Astrocyte (in vitro differentiated cells and primary cell): ENCODE measurements around the gene PFDN4. TPM values are rescaled to one million over a fixed set of nuclear protein-coding genes. Genes with fewer than 3 reads are reported as not detected.

Experiments used
- DNase-seq: peaks from one replicate; pipeline ENCODE4 v3.0.0-alpha.2; 2010; ENCODE audit warnings: low read depth
- FAIRE-seq: peaks from 2 replicates; lab custom pipeline; 2011; peaks lifted over from hg19 to GRCh38; lab: Jason Lieb, UNC
- H2AFZ ChIP-seq: 2 replicates; pipeline ENCODE4 v1.6.0; 2012; ENCODE audit warnings: low read depth, low read length, inconsistent platforms
- H3K27ac ChIP-seq: 2 replicates; pipeline ENCODE4 v1.5.1; 2011; ENCODE audit warnings: low read depth, low read length, inconsistent platforms
- H3K27me3 ChIP-seq: 2 replicates; pipeline ENCODE4 v1.6.0; 2011; ENCODE audit warnings: low read length, inconsistent platforms; ENCODE audit not compliant: insufficient read depth
- H3K36me3 ChIP-seq: 2 replicates; pipeline ENCODE4 v1.5.1; 2011; ENCODE audit warnings: low read length, inconsistent platforms; ENCODE audit not compliant: insufficient read depth
- H3K4me1 ChIP-seq: 2 replicates; pipeline ENCODE4 v1.5.1; 2011; ENCODE audit warnings: low read length, inconsistent platforms; ENCODE audit not compliant: insufficient read depth
- H3K4me2 ChIP-seq: 2 replicates; pipeline ENCODE4 v1.6.0; 2012; ENCODE audit warnings: low read length, inconsistent platforms
- H3K4me3 ChIP-seq: 2 replicates; pipeline ENCODE4 v1.5.1; 2011; ENCODE audit warnings: low read depth, mild to moderate bottlenecking, low read length, inconsistent platforms; ENCODE audit not compliant: insufficient read depth
- H3K79me2 ChIP-seq: 2 replicates; pipeline ENCODE4 v1.6.0; 2012; ENCODE audit warnings: mild to moderate bottlenecking, low read length, inconsistent platforms; ENCODE audit not compliant: insufficient read depth
- H3K9ac ChIP-seq: 2 replicates; pipeline ENCODE4 v1.6.0; 2012; ENCODE audit warnings: mild to moderate bottlenecking, low read length, inconsistent platforms
- H3K9me3 ChIP-seq: 2 replicates; pipeline ENCODE4 v1.5.1; 2012; ENCODE audit warnings: low read depth, mild to moderate bottlenecking, low read length, inconsistent platforms; ENCODE audit not compliant: insufficient read depth
- H4K20me1 ChIP-seq: 2 replicates; pipeline ENCODE4 v1.6.0; 2012; ENCODE audit warnings: low read length, inconsistent platforms; ENCODE audit not compliant: insufficient read depth
- H3K27ac Mint-ChIP-seq: one replicate; pipeline ENCODE4 v1.8.0; 2021; ENCODE audit warnings: mild to moderate bottlenecking, mixed read lengths; ENCODE audit not compliant: unreplicated experiment
- H3K27me3 Mint-ChIP-seq: one replicate; pipeline ENCODE4 v1.8.0; 2021; ENCODE audit warnings: low read depth, mixed read lengths; ENCODE audit not compliant: unreplicated experiment
- H3K36me3 Mint-ChIP-seq: one replicate; pipeline ENCODE4 v1.8.0; 2021; ENCODE audit warnings: low read depth, mixed read lengths; ENCODE audit not compliant: unreplicated experiment
- H3K4me1 Mint-ChIP-seq: one replicate; pipeline ENCODE4 v1.8.0; 2021; ENCODE audit warnings: low read depth, mixed read lengths; ENCODE audit not compliant: unreplicated experiment
- H3K4me3 Mint-ChIP-seq: one replicate; pipeline ENCODE4 v1.8.0; 2021; ENCODE audit warnings: mild to moderate bottlenecking, moderate library complexity, mixed read lengths; ENCODE audit not compliant: unreplicated experiment
- H3K9me3 Mint-ChIP-seq: one replicate; pipeline ENCODE4 v1.8.0; 2021; ENCODE audit warnings: mild to moderate bottlenecking, mixed read lengths; ENCODE audit not compliant: unreplicated experiment
- EZH2 ChIP-seq: IDR thresholded peaks from 2 replicates; pipeline ENCODE4 v1.6.1; 2012; ENCODE audit warnings: mild to moderate bottlenecking, low read length, inconsistent platforms; ENCODE audit not compliant: insufficient read depth
- total RNA-seq: library from RNA; stranded (reverse); gene quantifications from 2 replicates; pipeline ENCODE4 v1.2.1, GENCODE V29; 2021
- TF ChIP-seq, protein P1 (sequence below): IDR thresholded peaks from 2 replicates; pipeline ENCODE4 v1.5.1; 2011; ENCODE audit warnings: low read depth, mild to moderate bottlenecking, inconsistent platforms, low read length, moderate library complexity; ENCODE audit not compliant: insufficient read depth

PFDN4 gene
- total RNA-seq, 1 donor from 2014 or later = 35.2 TPM

DNA sequence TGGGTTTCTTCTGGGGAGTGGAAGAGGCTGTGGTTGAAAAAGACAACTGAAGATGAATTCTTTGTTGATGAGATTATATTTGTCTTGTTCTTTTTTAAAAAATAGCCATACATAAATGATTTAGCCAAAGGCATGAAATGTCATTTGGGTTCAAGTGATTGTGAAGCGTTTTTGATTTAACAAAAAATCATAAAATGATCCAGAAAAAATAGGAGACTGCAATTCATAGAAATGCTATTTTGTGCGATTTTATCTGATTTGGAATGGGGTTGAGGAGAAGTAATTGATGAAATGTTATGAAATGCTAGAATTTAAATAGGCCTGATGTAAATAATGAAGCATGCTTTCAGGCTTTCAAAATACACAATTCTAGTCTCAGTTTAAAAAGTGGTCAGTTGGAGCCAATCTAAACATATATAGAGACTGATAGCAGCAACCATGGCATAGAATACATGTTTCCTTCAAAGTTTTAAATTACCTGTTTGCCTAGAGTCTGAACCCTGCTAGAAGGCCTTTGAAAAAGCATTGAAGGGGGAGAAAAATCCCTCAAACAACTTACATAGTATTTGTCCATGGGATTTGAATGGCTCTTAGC, 21.8 kb downstream of the PFDN4 start:
- FAIRE-seq (no peak), DNase-seq (no peak)
- no peaks in the 10 kb centered on the region for H3K4me1 ChIP-seq
- H3K27me3 Mint-ChIP-seq = no peaks in the 10 kb centered on the region
- no peaks in the 10 kb centered on the region for H3K36me3 Mint-ChIP-seq
- no peaks in the 10 kb centered on the region for H3K27me3 ChIP-seq
- H2AFZ ChIP-seq = no peak overlapping the region
- no peak overlapping the region for H3K4me3 Mint-ChIP-seq
- H3K27ac ChIP-seq = no peak overlapping the region
- peaks cover 4% of the 10 kb centered on the region for H3K9me3 ChIP-seq
- no peaks in the 10 kb centered on the region for H3K9me3 Mint-ChIP-seq
- peaks cover 2% of the 10 kb centered on the region for H3K4me1 Mint-ChIP-seq
- no peak overlapping the region for H3K27ac Mint-ChIP-seq
- no peaks in the 10 kb centered on the region for H3K79me2 ChIP-seq
- no peak overlapping the region for H3K4me3 ChIP-seq
- no peaks in the 10 kb centered on the region for H4K20me1 ChIP-seq
- no peak overlapping the region for H3K9ac ChIP-seq
- H3K4me2 ChIP-seq = no peak overlapping the region
- TF ChIP-seq, protein P1, sequence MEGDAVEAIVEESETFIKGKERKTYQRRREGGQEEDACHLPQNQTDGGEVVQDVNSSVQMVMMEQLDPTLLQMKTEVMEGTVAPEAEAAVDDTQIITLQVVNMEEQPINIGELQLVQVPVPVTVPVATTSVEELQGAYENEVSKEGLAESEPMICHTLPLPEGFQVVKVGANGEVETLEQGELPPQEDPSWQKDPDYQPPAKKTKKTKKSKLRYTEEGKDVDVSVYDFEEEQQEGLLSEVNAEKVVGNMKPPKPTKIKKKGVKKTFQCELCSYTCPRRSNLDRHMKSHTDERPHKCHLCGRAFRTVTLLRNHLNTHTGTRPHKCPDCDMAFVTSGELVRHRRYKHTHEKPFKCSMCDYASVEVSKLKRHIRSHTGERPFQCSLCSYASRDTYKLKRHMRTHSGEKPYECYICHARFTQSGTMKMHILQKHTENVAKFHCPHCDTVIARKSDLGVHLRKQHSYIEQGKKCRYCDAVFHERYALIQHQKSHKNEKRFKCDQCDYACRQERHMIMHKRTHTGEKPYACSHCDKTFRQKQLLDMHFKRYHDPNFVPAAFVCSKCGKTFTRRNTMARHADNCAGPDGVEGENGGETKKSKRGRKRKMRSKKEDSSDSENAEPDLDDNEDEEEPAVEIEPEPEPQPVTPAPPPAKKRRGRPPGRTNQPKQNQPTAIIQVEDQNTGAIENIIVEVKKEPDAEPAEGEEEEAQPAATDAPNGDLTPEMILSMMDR = no peak
- TF ChIP-seq EZH2 = no peak
- H3K36me3 ChIP-seq = no peaks in the 10 kb centered on the region

DNA sequence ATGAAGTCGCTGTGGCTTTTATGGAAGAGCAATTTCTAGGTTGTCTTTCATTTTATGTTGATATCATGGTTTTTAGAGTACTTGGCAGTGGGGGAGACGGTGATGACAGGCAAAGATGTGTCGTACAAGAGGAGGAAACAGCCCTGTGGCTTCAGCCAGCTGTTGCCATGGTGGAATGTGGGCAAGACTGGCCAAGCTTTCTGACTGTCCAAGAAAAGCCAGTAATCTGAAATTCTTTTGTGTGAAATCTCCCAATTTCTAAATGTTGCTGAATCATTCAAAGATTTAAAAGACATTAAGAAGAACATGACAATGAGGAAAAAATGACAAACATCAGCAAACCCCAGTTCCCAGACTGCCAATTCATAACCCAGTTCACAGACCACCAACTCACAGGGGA, 23.1 kb downstream of the PFDN4 start:
- no peak overlapping the region for H2AFZ ChIP-seq
- no peak overlapping the region for H3K9ac ChIP-seq
- H3K4me3 Mint-ChIP-seq = no peak overlapping the region
- no peaks in the 10 kb centered on the region for H3K9me3 Mint-ChIP-seq
- peaks cover 2% of the 10 kb centered on the region for H3K4me1 Mint-ChIP-seq
- H3K27me3 Mint-ChIP-seq = no peaks in the 10 kb centered on the region
- H3K79me2 ChIP-seq = no peaks in the 10 kb centered on the region
- H3K36me3 ChIP-seq = no peaks in the 10 kb centered on the region
- H3K36me3 Mint-ChIP-seq = no peaks in the 10 kb centered on the region
- no peak overlapping the region for H3K4me3 ChIP-seq
- H3K4me2 ChIP-seq = no peak overlapping the region
- H3K27me3 ChIP-seq = no peaks in the 10 kb centered on the region
- FAIRE-seq (no peak), DNase-seq (no peak)
- no peaks in the 10 kb centered on the region for H4K20me1 ChIP-seq
- H3K27ac Mint-ChIP-seq = no peak overlapping the region
- no peak overlapping the region for H3K27ac ChIP-seq
- peaks cover 4% of the 10 kb centered on the region for H3K9me3 ChIP-seq
- TF ChIP-seq, protein P1 = no peak
- no peak for TF ChIP-seq EZH2
- no peaks in the 10 kb centered on the region for H3K4me1 ChIP-seq

DNA sequence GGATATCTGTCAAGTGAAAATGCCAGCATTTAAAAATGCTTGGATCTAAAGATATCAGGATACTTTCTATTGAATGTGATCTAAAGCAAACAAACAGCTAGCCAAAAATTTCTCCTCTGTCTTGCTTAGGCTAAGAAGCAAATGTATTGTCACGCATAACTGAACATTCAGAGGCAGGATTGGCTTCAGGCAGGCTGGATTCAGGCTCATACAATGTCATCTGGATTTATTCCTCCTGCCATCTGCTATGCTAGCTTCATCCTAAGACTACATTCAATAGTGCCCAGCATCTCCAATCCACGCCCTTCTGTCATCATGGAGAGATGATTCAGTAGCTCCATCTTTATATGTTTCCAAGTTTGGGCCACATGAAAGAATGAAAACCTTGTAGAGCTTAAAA, 27.1 kb downstream of the PFDN4 start:
- Histone ChIP-seq H4K20me1 (no peaks in the 10 kb centered on the region), H3K27ac (no peak overlapping the region), H3K79me2 (no peaks in the 10 kb centered on the region), H3K36me3 (no peaks in the 10 kb centered on the region), H3K4me3 (no peak overlapping the region), H3K4me1 (no peaks in the 10 kb centered on the region), H3K4me2 (no peak overlapping the region), H3K9ac (no peak overlapping the region), H3K27me3 (no peaks in the 10 kb centered on the region), H3K9me3 (peaks cover 4% of the 10 kb centered on the region), H2AFZ (no peak overlapping the region)
- Mint-ChIP-seq H3K4me1 (peaks cover 2% of the 10 kb centered on the region), H3K36me3 (no peaks in the 10 kb centered on the region), H3K27ac (no peak overlapping the region), H3K9me3 (peaks cover 3% of the 10 kb centered on the region), H3K4me3 (no peak overlapping the region), H3K27me3 (no peaks in the 10 kb centered on the region)
- FAIRE-seq (no peak), DNase-seq (no peak)
- TF ChIP-seq, protein P1 = no peak
- TF ChIP-seq EZH2 = no peak
